Loucy (cell line): Measurements from ENCODE around the gene SUN2.

Experiments
- CTCF ChIP-seq: fragments of 200-600 bp; sonication (generic); conservative IDR thresholded peaks from 2 replicates; pipeline ENCODE4 v1.5.1; 2014; ENCODE audit warnings: mild to moderate bottlenecking, antibody characterized with exemption, low read length
- EZH2phosphoT487 ChIP-seq: fragments of 200-600 bp; IDR thresholded peaks from 2 replicates; pipeline ENCODE4 v1.6.1; 2018; ENCODE audit warnings: antibody characterized with exemption, mild to moderate bottlenecking, moderate library complexity, borderline replicate concordance

- TF ChIP-seq CTCF (no peak), EZH2phosphoT487 (no peak)
Measured at GRCh38 chr22:38731703-38732161, 24.1 kb downstream of the SUN2 start.
